Mesodermal cell (in vitro differentiated cells): ENCODE data around the gene AMOTL1.

Experiments
- H3K27ac ChIP-seq: 2 replicates; pipeline ENCODE4 v1.7.0; 2013; ENCODE audit warnings: mild to moderate bottlenecking, low read depth, low read length, moderate library complexity; ENCODE audit not compliant: severe bottlenecking
- H3K36me3 ChIP-seq: 2 replicates; pipeline ENCODE4 v1.7.1; 2013; ENCODE audit warnings: mild to moderate bottlenecking, low read length, moderate library complexity; ENCODE audit not compliant: control insufficient read depth, insufficient read depth
- H3K4me1 ChIP-seq: one replicate; pipeline ENCODE4 v1.7.1; 2013; ENCODE audit warnings: mild to moderate bottlenecking, low read length; ENCODE audit not compliant: insufficient read depth, control insufficient read depth, poor library complexity, severe bottlenecking
- H3K4me3 ChIP-seq: 2 replicates; pipeline ENCODE4 v1.7.0; 2013; ENCODE audit warnings: low read length, control low read depth, mild to moderate bottlenecking; ENCODE audit not compliant: insufficient read depth, poor library complexity, severe bottlenecking; ENCODE audit errors: extremely low read depth
- H3K9me3 ChIP-seq: 2 replicates; pipeline ENCODE4 v1.7.1; 2013; ENCODE audit warnings: mild to moderate bottlenecking, low read length, moderate library complexity; ENCODE audit not compliant: control insufficient read depth
- WGBS, 2 experiments: methylation state at CpG; one replicate each; pipeline ENCODE4 v1.1.5; 2013; ENCODE audit warnings: missing lambda C conversion rate in 2 of 2; ENCODE audit not compliant: insufficient coverage in 2 of 2; 5-methylcytosine and 5-hydroxymethylcytosine counted together

The AMOTL1 gene

DNA sequence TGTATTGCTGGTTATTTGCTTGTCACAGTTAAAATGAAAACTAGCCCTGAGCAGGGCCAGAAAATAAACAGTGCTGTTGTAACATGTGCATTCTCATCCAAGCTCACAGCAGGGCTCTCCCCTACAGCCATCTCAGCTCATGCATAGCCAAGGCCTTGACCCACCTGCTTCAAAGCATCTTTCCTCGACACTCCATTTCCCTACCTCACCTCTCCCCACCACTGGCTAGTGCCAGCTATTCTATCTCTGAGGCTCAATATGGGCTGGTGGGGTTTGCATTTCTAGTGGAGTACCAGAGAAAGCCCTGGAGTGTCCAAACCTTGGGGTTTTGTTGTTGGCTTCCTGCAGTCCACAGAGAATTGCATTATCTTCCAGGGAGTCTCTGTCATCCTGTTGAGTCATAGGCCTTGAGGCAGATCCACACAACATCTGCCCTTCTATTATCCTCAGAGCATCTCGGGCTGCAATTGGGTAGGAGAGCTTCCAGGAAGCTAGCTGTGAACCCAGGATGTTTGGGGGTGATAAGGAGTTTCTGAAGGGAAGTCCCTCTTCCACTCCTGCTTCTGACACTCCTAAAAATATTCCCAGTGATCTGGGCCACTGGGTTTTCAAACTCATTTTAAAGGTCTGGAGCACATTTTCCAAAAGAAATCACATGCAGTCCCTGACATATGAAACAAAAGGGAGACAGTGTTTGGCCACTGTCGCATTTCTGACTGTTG is 36.1 kb upstream of the AMOTL1 start:
- peaks cover 85% of the 10 kb centered on the region for H3K4me1 ChIP-seq
- WGBS, 2 experiments: no CpG with 5 or more reads among the region's 3 CpGs
- H3K36me3 ChIP-seq: no peaks in the 10 kb centered on the region
- H3K27ac ChIP-seq: peak overlapping the region; percentile 90
- no peak overlapping the region for H3K4me3 ChIP-seq
- H3K9me3 ChIP-seq: no peaks in the 10 kb centered on the region

DNA sequence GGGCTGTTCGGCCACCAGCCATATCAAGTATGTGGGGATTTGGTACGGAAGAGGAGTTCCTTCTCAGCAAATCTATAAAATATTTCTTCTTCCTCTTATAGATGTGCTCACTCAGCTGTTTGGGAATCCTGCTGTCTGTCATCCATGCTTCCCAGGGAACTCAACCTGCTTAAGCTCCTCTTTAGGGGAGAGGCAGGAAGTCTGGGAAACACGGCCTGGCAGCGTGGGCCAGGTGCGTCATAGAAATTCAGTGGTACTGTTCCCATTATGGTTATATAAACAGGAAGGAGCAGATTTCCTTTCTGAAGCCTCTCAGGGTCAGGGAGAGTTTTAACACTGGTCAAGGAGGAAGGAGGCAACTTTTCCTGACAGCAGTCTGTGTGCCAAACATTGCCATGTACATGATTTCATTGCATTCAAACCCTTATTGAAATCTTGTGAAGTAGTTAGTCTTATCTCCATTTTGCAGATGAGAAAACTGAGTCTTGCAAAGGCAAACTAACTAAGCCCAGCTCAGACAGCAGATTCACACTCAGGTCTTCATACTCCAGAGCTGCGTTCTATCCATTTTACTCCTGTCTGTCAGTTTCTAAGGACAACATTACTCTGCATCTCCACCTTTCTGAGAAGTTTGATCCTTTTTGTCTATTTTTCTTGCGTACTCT is 35.4 kb upstream of the AMOTL1 start:
- Histone ChIP-seq H3K9me3 (no peaks in the 10 kb centered on the region), H3K27ac (peak overlapping the region; percentile 90), H3K4me1 (peaks cover 92% of the 10 kb centered on the region), H3K36me3 (no peaks in the 10 kb centered on the region), H3K4me3 (no peak overlapping the region)
- 64 to 78% methylated on average over 4 to 5 of the region's 7 CpGs for WGBS, 2 experiments

- Histone ChIP-seq H3K27ac (peak overlapping the region; percentile 73), H3K4me3 (no peak overlapping the region), H3K36me3 (no peaks in the 10 kb centered on the region), H3K9me3 (no peaks in the 10 kb centered on the region), H3K4me1 (peaks cover 91% of the 10 kb centered on the region)
- 14 to 25% methylated on average over 1 to 4 of the region's 4 CpGs for WGBS, 2 experiments
Measured at GRCh38 chr11:94734563-94735275, 33.4 kb upstream of the AMOTL1 start.

- H3K36me3 ChIP-seq: no peaks in the 10 kb centered on the region
- H3K9me3 ChIP-seq: no peaks in the 10 kb centered on the region
- no peak overlapping the region for H3K27ac ChIP-seq
- 63 to 86% methylated on average over 2 of the region's 4 CpGs for WGBS, 2 experiments
- H3K4me3 ChIP-seq: no peak overlapping the region
- peaks cover 85% of the 10 kb centered on the region for H3K4me1 ChIP-seq
Measured at GRCh38 chr11:94735907-94736306, 32.2 kb upstream of the AMOTL1 start.

- Histone ChIP-seq H3K27ac (peak overlapping the region; percentile 90), H3K36me3 (no peaks in the 10 kb centered on the region), H3K9me3 (no peaks in the 10 kb centered on the region), H3K4me1 (peaks cover 77% of the 10 kb centered on the region), H3K4me3 (no peak overlapping the region)
- 89% methylated on average over 1 of the region's 2 CpGs; no CpG with 5 or more reads in 1 of the 2 experiments for WGBS, 2 experiments
Measured at GRCh38 chr11:94737171-94737611, 31.0 kb upstream of the AMOTL1 start.

- no peaks in the 10 kb centered on the region for H3K9me3 ChIP-seq
- WGBS, 2 experiments: 100% methylated on average over 1 of the region's 1 CpG
- H3K4me3 ChIP-seq: no peak overlapping the region
- no peak overlapping the region for H3K27ac ChIP-seq
- H3K4me1 ChIP-seq: peaks cover 65% of the 10 kb centered on the region
- no peaks in the 10 kb centered on the region for H3K36me3 ChIP-seq
Measured at GRCh38 chr11:94738746-94739145, 29.4 kb upstream of the AMOTL1 start.

DNA sequence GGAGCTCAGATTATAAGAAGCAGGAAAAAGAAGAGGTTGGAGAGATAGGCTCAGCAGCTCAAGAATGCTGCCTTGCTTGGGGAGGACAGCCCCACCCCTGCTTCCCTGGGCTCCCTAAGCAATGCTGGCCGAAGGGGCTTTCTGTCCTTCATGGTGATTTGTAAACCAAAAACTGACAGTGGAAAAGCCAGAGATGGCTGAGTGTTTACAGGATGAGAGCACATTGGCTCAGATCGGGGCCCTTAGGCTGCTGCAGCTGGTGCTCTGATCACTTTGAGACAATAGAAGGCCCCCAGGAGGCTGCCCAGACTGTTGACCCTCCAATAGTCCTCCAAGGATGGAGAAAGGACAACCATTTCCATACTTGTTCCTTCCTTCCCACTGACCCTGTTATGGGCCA is 28.8 kb upstream of the AMOTL1 start:
- WGBS, 2 experiments: 27 to 31% methylated on average over 2 of the region's 2 CpGs
- H3K27ac ChIP-seq: peak overlapping the region; percentile 31

GRCh38 chr11:94740083-94741021 is 27.8 kb upstream of the AMOTL1 start:
- Histone ChIP-seq H3K9me3 (no peaks in the 10 kb centered on the region), H3K4me1 (peaks cover 49% of the 10 kb centered on the region), H3K27ac (no peak overlapping the region), H3K36me3 (no peaks in the 10 kb centered on the region), H3K4me3 (peak overlapping the region; percentile 54)
- WGBS, 2 experiments: 1 to 2% methylated on average over 55 to 77 of the region's 82 CpGs

More for the DNA sequence above, 28.8 kb upstream of the AMOTL1 start:
- Histone ChIP-seq H3K36me3 (no peaks in the 10 kb centered on the region), H3K4me1 (peaks cover 59% of the 10 kb centered on the region), H3K4me3 (no peak overlapping the region), H3K9me3 (no peaks in the 10 kb centered on the region)

DNA sequence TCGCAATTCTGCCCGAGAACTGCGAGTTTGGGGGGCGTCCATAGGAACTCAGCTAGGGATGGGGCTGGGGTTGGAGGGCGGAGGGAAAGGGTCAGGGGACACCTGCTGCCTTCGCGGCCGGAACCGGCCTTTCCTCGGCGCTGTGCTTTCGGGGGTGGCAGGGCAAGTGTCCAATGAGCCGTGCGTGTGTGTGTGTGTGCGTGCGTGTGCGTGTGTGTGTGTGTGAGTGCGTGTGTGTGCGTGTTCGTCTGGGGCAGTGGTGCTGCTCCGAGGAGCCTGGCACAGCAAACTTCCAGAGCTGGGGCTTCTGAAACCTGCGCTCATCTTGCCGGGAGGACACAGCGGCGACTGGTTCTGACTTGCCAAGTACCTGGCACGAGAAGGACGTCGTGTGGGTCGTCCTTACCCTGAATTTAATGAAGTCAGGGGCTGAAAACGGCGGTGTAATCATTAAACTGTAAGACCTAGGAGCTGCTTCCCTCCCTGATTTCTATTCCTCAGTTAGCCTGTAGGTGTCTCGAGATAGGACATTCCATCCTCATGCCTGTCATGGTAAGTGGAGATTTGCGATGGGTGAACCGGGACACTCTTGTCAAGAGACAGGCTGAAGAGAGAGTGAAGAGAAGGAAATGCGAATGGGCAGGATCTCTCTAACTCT is 27.0 kb upstream of the AMOTL1 start:
- peaks cover 41% of the 10 kb centered on the region for H3K4me1 ChIP-seq
- no peaks in the 10 kb centered on the region for H3K9me3 ChIP-seq
- 1 to 2% methylated on average over 17 to 18 of the region's 35 CpGs for WGBS, 2 experiments
- no peaks in the 10 kb centered on the region for H3K36me3 ChIP-seq
- H3K27ac ChIP-seq: no peak overlapping the region
- peak overlapping the region; percentile 54 for H3K4me3 ChIP-seq
